Stimulated activated CD4-positive, alpha-beta T cell treated with anti-CD3 and anti-CD28 coated beads, Interleukin-1b, Interleukin-23, amount 100 ng/mL, for 4 hours (primary cell): ENCODE results near the gene ISLR.

Source experiments
- DNase-seq, 2 donors: peaks; one replicate each; pipeline ENCODE4 v3.0.0-alpha.2; 2020; ENCODE audit warnings: low read depth in 2 of 2

The ISLR gene

GRCh38 chr15:74171965-74172541 is 1.5 kb upstream of the ISLR start:
- DNase-seq: no peak

GRCh38 chr15:74172701-74173379 is 670 bp upstream of the ISLR start:
- no peak for DNase-seq

GRCh38 chr15:74174219-74174957 is 878 bp downstream of the ISLR start:
- DNase-seq: no peak

GRCh38 chr15:74174958-74175253 is 1.4 kb downstream of the ISLR start:
- DNase-seq: no peak

- DNase-seq: no peak
Observed at GRCh38 chr15:74175271-74176191, 2.0 kb downstream of the ISLR start.

GRCh38 chr15:74176262-74177214 is 3.0 kb downstream of the ISLR start:
- DNase-seq: no peak

GRCh38 chr15:74178326-74179100 is 5.0 kb downstream of the ISLR start:
- no peak for DNase-seq

- DNase-seq: no peak
Observed at GRCh38 chr15:74179101-74179841, 5.8 kb downstream of the ISLR start.

GRCh38 chr15:74179983-74180880 is 6.7 kb downstream of the ISLR start:
- no peak for DNase-seq

GRCh38 chr15:74180881-74181602 is 7.5 kb downstream of the ISLR start:
- no peak for DNase-seq

GRCh38 chr15:74182131-74182530 is 8.6 kb downstream of the ISLR start:
- no peak for DNase-seq

- no peak for DNase-seq
Observed at GRCh38 chr15:74184582-74185091, 11.1 kb downstream of the ISLR start.

GRCh38 chr15:74185710-74186348 is 12.3 kb downstream of the ISLR start:
- DNase-seq: no peak

GRCh38 chr15:74188216-74188615 is 14.7 kb downstream of the ISLR start:
- DNase-seq: no peak

- DNase-seq: no peak
Observed at GRCh38 chr15:74191798-74192197, 18.3 kb downstream of the ISLR start.

- no peak for DNase-seq
Observed at GRCh38 chr15:74192751-74193150, 19.2 kb downstream of the ISLR start.

- no peak for DNase-seq
Observed at GRCh38 chr15:74193299-74193718, 19.8 kb downstream of the ISLR start.
